H1 (cell line): ENCODE results near the gene ECSIT. TPM values are rescaled to one million over a fixed set of nuclear protein-coding genes. Genes with fewer than 3 reads are reported as not detected.
A peak's percentile ranks its signal among the peaks of the same experiment; 100 is the strongest.

ENCODE experiments used
- CEBPB ChIP-seq: IDR thresholded peaks from 2 replicates; pipeline ENCODE4 v1.6.1; 2012; ENCODE audit warnings: low read depth, low read length
- CREB1 ChIP-seq: IDR thresholded peaks from 2 replicates; pipeline ENCODE4 v1.6.1; 2012; ENCODE audit warnings: inconsistent platforms
- EGR1 ChIP-seq: IDR thresholded peaks from 2 replicates; pipeline ENCODE4 v1.6.1; 2011; ENCODE audit warnings: low read depth, low read length, borderline replicate concordance
- HDAC2 ChIP-seq, 2 experiments: fragments of 300-600 bp in 1 of 2; sonication (generic) in 1 of 2; IDR thresholded peaks; 2 replicates each; pipeline ENCODE4 v1.6.1; 2011 to 2012; ENCODE audit warnings: low read depth in 2 of 2, low read length in 2 of 2, mild to moderate bottlenecking in 2 of 2, moderate library complexity in 2 of 2, borderline replicate concordance in 1 of 2, inconsistent platforms in 1 of 2
- POLR2AphosphoS5 ChIP-seq: IDR thresholded peaks from 2 replicates; pipeline ENCODE4 v1.6.1; 2011; ENCODE audit warnings: low read depth, low read length
- RNF2 ChIP-seq: fragments of 200-900, 300-1000 bp; sonication (generic); IDR thresholded peaks from 2 replicates; pipeline ENCODE4 v1.7.1; 2016; ENCODE audit warnings: borderline replicate concordance, low read depth, mild to moderate bottlenecking, antibody characterized with exemption, low read length; ENCODE audit not compliant: poor library complexity, severe bottlenecking; ENCODE audit errors: missing control alignments
- polyA plus RNA-seq, 7 experiments: library from polyadenylated mRNA; depleted of rRNA in 3 of 7; stranded (reverse) in 5 of 7; unstranded in 2 of 7; fragments of >200 nt in 5 of 7; fragments of 200-250 nt in 2 of 7; gene quantifications; 1 replicate in 5 of 7; 2 replicates in 1 of 7; 4 replicates in 1 of 7; pipeline versions ENCODE4 v1.2.1 to v1.2.3, GENCODE V29; 2011 to 2013; ENCODE audit warnings: missing spikeins in 2 of 7, mixed read lengths in 2 of 7
- total RNA-seq: library from RNA; stranded (reverse); fragmentation: NEBNext Ultra II Directional; extraction: Animal tissue kit (Norgen Biotek cat#: 25700); gene quantifications from 2 replicates; pipeline ENCODE4 v1.2.1, GENCODE V29; 2021

ECSIT gene
- total and polyA plus RNA-seq, 2 of the 8 experiments (the other 6 are each of a cell fraction or from before 2014, with no cell fraction given), result 55.7 to 74.1 TPM

DNA sequence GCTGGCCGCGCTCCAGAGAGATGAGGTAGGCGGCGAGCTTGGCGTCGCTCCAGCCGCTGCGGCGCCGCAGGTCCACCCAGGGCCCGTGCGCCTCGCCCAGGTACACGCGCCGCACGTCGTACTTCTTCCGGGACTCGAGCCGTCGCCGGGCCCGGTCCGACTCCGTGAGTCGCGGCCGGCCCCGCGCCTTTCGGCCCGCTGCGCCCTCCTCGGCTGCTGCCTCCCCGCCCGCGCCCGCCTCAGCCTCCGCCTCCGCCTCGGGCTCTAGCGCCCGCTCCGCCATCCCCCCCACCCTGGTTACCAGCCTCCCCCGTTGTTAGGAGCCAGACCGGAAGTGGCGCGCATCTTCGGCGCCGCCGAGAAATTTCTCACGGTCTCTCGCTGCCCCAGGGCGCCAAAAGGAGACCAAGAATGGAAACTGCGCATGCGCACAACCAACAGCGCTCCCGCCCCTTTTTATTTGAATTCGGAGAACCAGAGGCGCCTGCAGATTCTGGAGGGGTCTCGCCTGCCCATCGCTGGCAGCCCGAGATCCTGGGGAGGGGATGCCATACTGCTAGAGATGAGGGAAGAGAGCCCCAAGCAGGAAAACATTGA is 23.3 kb downstream of the ECSIT start, which contains the start of gene ZNF653 (continued):
- TF ChIP-seq POLR2AphosphoS5, result peak; percentile 62
- TF ChIP-seq CEBPB, result no peak
- no peak for TF ChIP-seq HDAC2 (IDR thresholded peaks at IDR 0.05; ENCODE audit: borderline replicate concordance in 1 of 2, low read depth in 2 of 2, low read length in 2 of 2)
- TF ChIP-seq RNF2, result no peak
- peak; percentile 97 for TF ChIP-seq CREB1
- no peak for TF ChIP-seq EGR1
